HepG2 (cell line): ENCODE results near the gene ZNF318. TPM values are rescaled to one million over a fixed set of nuclear protein-coding genes. Genes with fewer than 3 reads are reported as not detected.

Source experiments
- ARID2 ChIP-seq: sonication (generic); formaldehyde crosslinking; IDR thresholded peaks from 2 replicates; pipeline ENCODE4 v1.8.1; 2022; ENCODE audit warnings: mild to moderate bottlenecking, missing genetic modification reagents, borderline replicate concordance
- ESRRA ChIP-seq: sonication (generic); formaldehyde crosslinking; IDR thresholded peaks from 2 replicates; pipeline ENCODE4 v1.5.1; 2020; ENCODE audit warnings: mild to moderate bottlenecking, low read depth, missing genetic modification reagents
- FIP1L1 ChIP-seq: fragments of 200-400 bp; formaldehyde crosslinking; IDR thresholded peaks from 2 replicates; pipeline ENCODE4 v1.6.1; 2018; ENCODE audit warnings: low read depth, mild to moderate bottlenecking, low read length, moderate library complexity, borderline replicate concordance; ENCODE audit not compliant: insufficient read depth
- MBD4 ChIP-seq: IDR thresholded peaks from 2 replicates; pipeline ENCODE4 v1.6.1; 2012; ENCODE audit warnings: low read length, inconsistent platforms, borderline replicate concordance
- MBNL3 ChIP-seq: fragments of 250-450 bp; sonication (Bioruptor Pico); conservative IDR thresholded peaks from 2 replicates; pipeline ENCODE4 v1.8.0; 2022; ENCODE audit warnings: mild to moderate bottlenecking, inconsistent platforms
- MTA1 ChIP-seq: sonication (generic); formaldehyde crosslinking; IDR thresholded peaks from 2 replicates; pipeline ENCODE4 v1.4.0; 2020; ENCODE audit warnings: missing genetic modification reagents, mild to moderate bottlenecking, borderline replicate concordance
- MXD1 ChIP-seq: sonication (generic); formaldehyde crosslinking; IDR thresholded peaks from 2 replicates; pipeline ENCODE4 v1.4.0; 2020; ENCODE audit warnings: mild to moderate bottlenecking, missing genetic modification reagents
- NR2C2 ChIP-seq: sonication (generic); formaldehyde crosslinking; IDR thresholded peaks from 2 replicates; pipeline ENCODE4 v1.4.0; 2020; ENCODE audit warnings: missing genetic modification reagents, mild to moderate bottlenecking, moderate library complexity, borderline replicate concordance
- PAWR ChIP-seq: sonication (generic); formaldehyde crosslinking; IDR thresholded peaks from 2 replicates; pipeline ENCODE4 v1.4.0; 2020; ENCODE audit warnings: missing genetic modification reagents, mild to moderate bottlenecking, borderline replicate concordance
- TARDBP ChIP-seq: sonication (generic); formaldehyde crosslinking; IDR thresholded peaks from 2 replicates; pipeline ENCODE4 v1.8.0; 2022; ENCODE audit warnings: mild to moderate bottlenecking, missing genetic modification reagents
- ZNF143 ChIP-seq: sonication (generic); formaldehyde crosslinking; IDR thresholded peaks from 2 replicates; pipeline ENCODE4 v1.4.0; 2020; ENCODE audit warnings: missing genetic modification reagents
- ZNF20 ChIP-seq: sonication (generic); formaldehyde crosslinking; IDR thresholded peaks from 2 replicates; pipeline ENCODE4 v1.4.0; 2020; ENCODE audit warnings: mild to moderate bottlenecking, moderate library complexity, missing genetic modification reagents
- ZNF33A ChIP-seq: sonication (generic); formaldehyde crosslinking; IDR thresholded peaks from 2 replicates; pipeline ENCODE4 v1.5.1; 2020; ENCODE audit warnings: missing genetic modification reagents, mild to moderate bottlenecking, moderate library complexity, borderline replicate concordance
- ZNF547 ChIP-seq: sonication (generic); formaldehyde crosslinking; IDR thresholded peaks from 2 replicates; pipeline ENCODE4 v1.5.1; 2020; ENCODE audit warnings: mild to moderate bottlenecking, missing genetic modification reagents
- polyA plus RNA-seq, 8 experiments: library from polyadenylated mRNA; depleted of rRNA in 3 of 8; stranded (reverse) in 7 of 8; unstranded in 1 of 8; fragments of >200 nt; fragmentation: Illumina TruSeq in 4 of 8; extraction: Trizol in 4 of 8; gene quantifications; 2 replicates each; pipeline versions ENCODE4 v1.2.1 to v1.2.3, GENCODE V29; 2011 to 2016; ENCODE audit warnings: low read depth in 4 of 8, missing spikeins in 1 of 8, mixed read lengths in 1 of 8; ENCODE audit not compliant: insufficient read depth in 1 of 8
- total RNA-seq, 5 experiments: library from RNA; depleted of rRNA; stranded (reverse); fragments of >200 nt; fragmentation: Illumina TruSeq; extraction: Trizol; gene quantifications; 2 replicates each; pipeline ENCODE4 v1.2.3, GENCODE V29; 2016; ENCODE audit warnings: low read depth in 1 of 5
- TF ChIP-seq, protein P1 (sequence below): sonication (generic); formaldehyde crosslinking; IDR thresholded peaks from 2 replicates; pipeline ENCODE4 v1.5.1; 2020; ENCODE audit warnings: mild to moderate bottlenecking, missing genetic modification reagents, moderate library complexity
- TF ChIP-seq, protein P2 (sequence below): sonication (generic); formaldehyde crosslinking; IDR thresholded peaks from 2 replicates; pipeline ENCODE4 v1.4.0; 2020; ENCODE audit warnings: low read depth, missing genetic modification reagents
- TF ChIP-seq, protein P3 (sequence below): IDR thresholded peaks from 2 replicates; pipeline ENCODE4 v1.6.1; 2016

Gene ZNF318
- total and polyA plus RNA-seq, 2 of the 13 experiments (the other 11 are each of a cell fraction or from before 2014, with no cell fraction given): 13.0 to 14.5 TPM

DNA sequence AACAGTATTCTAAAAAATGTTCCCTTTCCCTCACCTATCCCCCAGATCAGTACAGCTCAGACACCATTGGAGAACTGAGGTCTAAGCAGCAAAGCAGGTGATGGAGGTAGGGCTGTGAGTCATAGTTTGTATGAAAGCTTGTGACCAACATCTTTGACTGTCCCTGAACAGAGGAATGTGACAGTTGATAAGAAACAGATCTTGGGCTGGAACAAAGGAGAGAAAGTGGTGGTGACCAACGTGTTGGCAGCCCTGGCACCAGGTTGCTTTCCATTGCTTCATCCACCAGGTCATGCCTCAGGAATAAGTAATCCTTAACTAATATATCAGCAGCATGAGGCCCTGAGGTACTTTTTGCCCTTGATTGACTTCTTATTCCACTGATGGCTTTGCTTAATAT lies 40.9 kb downstream of the ZNF318 start (continued):
- no peak for TF ChIP-seq ZNF20 (CRISPR knock-in tag)
- peak; percentile 62; the same call in 1 of the 2 replicates for TF ChIP-seq TARDBP (CRISPR knock-in tag)
- TF ChIP-seq, protein P1, sequence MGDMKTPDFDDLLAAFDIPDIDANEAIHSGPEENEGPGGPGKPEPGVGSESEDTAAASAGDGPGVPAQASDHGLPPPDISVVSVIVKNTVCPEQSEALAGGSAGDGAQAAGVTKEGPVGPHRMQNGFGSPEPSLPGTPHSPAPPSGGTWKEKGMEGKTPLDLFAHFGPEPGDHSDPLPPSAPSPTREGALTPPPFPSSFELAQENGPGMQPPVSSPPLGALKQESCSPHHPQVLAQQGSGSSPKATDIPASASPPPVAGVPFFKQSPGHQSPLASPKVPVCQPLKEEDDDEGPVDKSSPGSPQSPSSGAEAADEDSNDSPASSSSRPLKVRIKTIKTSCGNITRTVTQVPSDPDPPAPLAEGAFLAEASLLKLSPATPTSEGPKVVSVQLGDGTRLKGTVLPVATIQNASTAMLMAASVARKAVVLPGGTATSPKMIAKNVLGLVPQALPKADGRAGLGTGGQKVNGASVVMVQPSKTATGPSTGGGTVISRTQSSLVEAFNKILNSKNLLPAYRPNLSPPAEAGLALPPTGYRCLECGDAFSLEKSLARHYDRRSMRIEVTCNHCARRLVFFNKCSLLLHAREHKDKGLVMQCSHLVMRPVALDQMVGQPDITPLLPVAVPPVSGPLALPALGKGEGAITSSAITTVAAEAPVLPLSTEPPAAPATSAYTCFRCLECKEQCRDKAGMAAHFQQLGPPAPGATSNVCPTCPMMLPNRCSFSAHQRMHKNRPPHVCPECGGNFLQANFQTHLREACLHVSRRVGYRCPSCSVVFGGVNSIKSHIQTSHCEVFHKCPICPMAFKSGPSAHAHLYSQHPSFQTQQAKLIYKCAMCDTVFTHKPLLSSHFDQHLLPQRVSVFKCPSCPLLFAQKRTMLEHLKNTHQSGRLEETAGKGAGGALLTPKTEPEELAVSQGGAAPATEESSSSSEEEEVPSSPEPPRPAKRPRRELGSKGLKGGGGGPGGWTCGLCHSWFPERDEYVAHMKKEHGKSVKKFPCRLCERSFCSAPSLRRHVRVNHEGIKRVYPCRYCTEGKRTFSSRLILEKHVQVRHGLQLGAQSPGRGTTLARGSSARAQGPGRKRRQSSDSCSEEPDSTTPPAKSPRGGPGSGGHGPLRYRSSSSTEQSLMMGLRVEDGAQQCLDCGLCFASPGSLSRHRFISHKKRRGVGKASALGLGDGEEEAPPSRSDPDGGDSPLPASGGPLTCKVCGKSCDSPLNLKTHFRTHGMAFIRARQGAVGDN (CRISPR knock-in tag): no peak
- no peak for TF ChIP-seq FIP1L1
- TF ChIP-seq ZNF33A (CRISPR knock-in tag): no peak
- TF ChIP-seq ESRRA: no peak
- no peak for TF ChIP-seq MTA1 (CRISPR knock-in tag)
- no peak for TF ChIP-seq MBD4
- TF ChIP-seq, protein P2, sequence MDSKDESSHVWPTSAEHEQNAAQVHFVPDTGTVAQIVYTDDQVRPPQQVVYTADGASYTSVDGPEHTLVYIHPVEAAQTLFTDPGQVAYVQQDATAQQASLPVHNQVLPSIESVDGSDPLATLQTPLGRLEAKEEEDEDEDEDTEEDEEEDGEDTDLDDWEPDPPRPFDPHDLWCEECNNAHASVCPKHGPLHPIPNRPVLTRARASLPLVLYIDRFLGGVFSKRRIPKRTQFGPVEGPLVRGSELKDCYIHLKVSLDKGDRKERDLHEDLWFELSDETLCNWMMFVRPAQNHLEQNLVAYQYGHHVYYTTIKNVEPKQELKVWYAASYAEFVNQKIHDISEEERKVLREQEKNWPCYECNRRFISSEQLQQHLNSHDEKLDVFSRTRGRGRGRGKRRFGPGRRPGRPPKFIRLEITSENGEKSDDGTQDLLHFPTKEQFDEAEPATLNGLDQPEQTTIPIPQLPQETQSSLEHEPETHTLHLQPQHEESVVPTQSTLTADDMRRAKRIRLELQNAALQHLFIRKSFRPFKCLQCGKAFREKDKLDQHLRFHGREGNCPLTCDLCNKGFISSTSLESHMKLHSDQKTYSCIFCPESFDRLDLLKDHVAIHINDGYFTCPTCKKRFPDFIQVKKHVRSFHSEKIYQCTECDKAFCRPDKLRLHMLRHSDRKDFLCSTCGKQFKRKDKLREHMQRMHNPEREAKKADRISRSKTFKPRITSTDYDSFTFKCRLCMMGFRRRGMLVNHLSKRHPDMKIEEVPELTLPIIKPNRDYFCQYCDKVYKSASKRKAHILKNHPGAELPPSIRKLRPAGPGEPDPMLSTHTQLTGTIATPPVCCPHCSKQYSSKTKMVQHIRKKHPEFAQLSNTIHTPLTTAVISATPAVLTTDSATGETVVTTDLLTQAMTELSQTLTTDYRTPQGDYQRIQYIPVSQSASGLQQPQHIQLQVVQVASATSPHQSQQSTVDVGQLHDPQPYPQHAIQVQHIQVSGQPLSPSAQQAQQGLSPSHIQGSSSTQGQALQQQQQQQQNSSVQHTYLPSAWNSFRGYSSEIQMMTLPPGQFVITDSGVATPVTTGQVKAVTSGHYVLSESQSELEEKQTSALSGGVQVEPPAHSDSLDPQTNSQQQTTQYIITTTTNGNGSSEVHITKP (CRISPR knock-in tag): no peak
- TF ChIP-seq MXD1 (CRISPR knock-in tag): no peak
- no peak for TF ChIP-seq PAWR (CRISPR knock-in tag)
- 0 out of 2 replicates have a peak, but pooled peaks have one; percentile 24 for TF ChIP-seq ZNF547
- TF ChIP-seq, protein P3, sequence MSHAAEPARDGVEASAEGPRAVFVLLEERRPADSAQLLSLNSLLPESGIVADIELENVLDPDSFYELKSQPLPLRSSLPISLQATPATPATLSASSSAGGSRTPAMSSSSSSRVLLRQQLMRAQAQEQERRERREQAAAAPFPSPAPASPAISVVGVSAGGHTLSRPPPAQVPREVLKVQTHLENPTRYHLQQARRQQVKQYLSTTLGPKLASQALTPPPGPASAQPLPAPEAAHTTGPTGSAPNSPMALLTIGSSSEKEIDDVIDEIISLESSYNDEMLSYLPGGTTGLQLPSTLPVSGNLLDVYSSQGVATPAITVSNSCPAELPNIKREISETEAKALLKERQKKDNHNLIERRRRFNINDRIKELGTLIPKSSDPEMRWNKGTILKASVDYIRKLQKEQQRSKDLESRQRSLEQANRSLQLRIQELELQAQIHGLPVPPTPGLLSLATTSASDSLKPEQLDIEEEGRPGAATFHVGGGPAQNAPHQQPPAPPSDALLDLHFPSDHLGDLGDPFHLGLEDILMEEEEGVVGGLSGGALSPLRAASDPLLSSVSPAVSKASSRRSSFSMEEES (CRISPR knock-in tag): peak; percentile 46; the same call in 1 of the 2 replicates
- TF ChIP-seq ZNF143 (CRISPR knock-in tag): no peak
- 0 out of 2 replicates have a peak, but pooled peaks have one; percentile 57 for TF ChIP-seq ARID2 (CRISPR knock-in tag)
- TF ChIP-seq MBNL3 (CRISPR knock-in tag): no peak
- TF ChIP-seq NR2C2: peak; percentile 42; the same call in 1 of the 2 replicates
